Measurements from ENCODE around the gene PINLYP.

PINLYP gene

DNA sequence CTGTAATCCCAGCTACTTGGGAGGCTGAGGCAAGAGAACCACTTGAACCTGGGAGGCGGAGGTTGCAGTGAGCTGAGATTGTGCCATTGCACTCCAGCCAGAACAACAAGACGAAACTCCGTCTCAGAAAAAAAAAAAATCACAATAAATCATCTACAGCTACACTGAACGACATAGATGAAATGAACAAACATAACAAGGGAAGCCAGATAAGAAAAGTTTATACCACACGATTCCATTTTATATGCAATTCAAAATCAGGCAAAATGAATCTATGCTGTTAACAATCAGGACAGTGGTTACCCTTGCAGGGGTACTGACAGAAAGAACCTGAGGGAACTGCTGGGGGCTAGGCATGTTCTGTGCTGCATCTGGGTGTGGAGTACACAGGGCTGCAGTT is 5.9 kb upstream of the PINLYP start:
- Histone ChIP-seq H3K9me3 (ENCODE audit: control extremely low read depth in 1 of 5, control insufficient read depth in 4 of 5, insufficient read depth in 2 of 5, low read depth in 1 of 5, low read length in 4 of 5) (no peaks in the 10 kb centered on the region), H3K36me3 (ENCODE audit: control insufficient read depth in 4 of 4, insufficient read depth in 4 of 4, low read length in 3 of 4) (peaks cover 0 to 11% (median 0%) of the 10 kb centered on the region in 4 experiments), H3K4me3 (ENCODE audit: control insufficient read depth in 1 of 7, extremely low read depth in 1 of 7, insufficient read depth in 4 of 7, low read depth in 2 of 7, low read length in 6 of 7) (no peak overlapping the region), H3K27me3 (replicated peaks in 2 of 5; ENCODE audit: control insufficient read depth in 4 of 5, insufficient read depth in 5 of 5, low read length in 4 of 5) (no peaks in the 10 kb centered on the region), H3K4me1 (ENCODE audit: control extremely low read depth in 1 of 4, control insufficient read depth in 4 of 4, insufficient read depth in 4 of 4, low read length in 3 of 4) (peaks cover 0 to 18% (median 13%) of the 10 kb centered on the region in 4 experiments), H3K27ac (ENCODE audit: insufficient read depth in 1 of 2, low read depth in 1 of 2, low read length in 2 of 2, poor library complexity in 1 of 2, severe bottlenecking in 2 of 2) (no peak overlapping the region)
- WGBS (ENCODE audit: insufficient coverage) = 0% methylated on average over 1 of the region's 5 CpGs
- peak in 1 of 3 donors; percentile 57 for DNase-seq
- ChIA-PET CTCF (interaction anchor here (0.7 to 5.2 kb wide), 3 partner anchors 11 to 46 kb away, joined by 3 to 34 read pairs (median 4); no protein-coding TSS in a partner anchor), POLR2A (interaction anchor here (0.7 kb wide), 1 partner anchor 65 kb away, joined by 5 read pairs; no protein-coding TSS in a partner anchor)

- peaks cover 4 to 18% (median 14%) of the 10 kb centered on the region in 4 experiments for H3K4me1 ChIP-seq (ENCODE audit: control extremely low read depth in 1 of 4, control insufficient read depth in 4 of 4, insufficient read depth in 4 of 4, low read length in 3 of 4)
- H3K9me3 ChIP-seq (ENCODE audit: control extremely low read depth in 1 of 5, control insufficient read depth in 4 of 5, insufficient read depth in 2 of 5, low read depth in 1 of 5, low read length in 4 of 5) = no peaks in the 10 kb centered on the region
- ChIA-PET CTCF (interaction anchor here (0.7 to 5.2 kb wide), 5 partner anchors 15 to 47 kb away, joined by 3 to 34 read pairs (median 4); partner anchors contain the start of genes IRGQ and ZNF576), POLR2A (no interaction called here)
- DNase-seq = no peak
- WGBS (ENCODE audit: insufficient coverage) = 89% methylated on average over 4 of the region's 5 CpGs
- peaks cover 0 to 11% (median 0%) of the 10 kb centered on the region in 4 experiments for H3K36me3 ChIP-seq (ENCODE audit: control insufficient read depth in 4 of 4, insufficient read depth in 4 of 4, low read length in 3 of 4)
- H3K4me3 ChIP-seq (ENCODE audit: control insufficient read depth in 1 of 7, extremely low read depth in 1 of 7, insufficient read depth in 4 of 7, low read depth in 2 of 7, low read length in 6 of 7) = no peak overlapping the region
- no peaks in the 10 kb centered on the region for H3K27me3 ChIP-seq (replicated peaks in 2 of 5; ENCODE audit: control insufficient read depth in 4 of 5, insufficient read depth in 5 of 5, low read length in 4 of 5)
- no peak overlapping the region for H3K27ac ChIP-seq (ENCODE audit: insufficient read depth in 1 of 2, low read depth in 1 of 2, low read length in 2 of 2, poor library complexity in 1 of 2, severe bottlenecking in 2 of 2)
These were observed 5.3 kb upstream of the PINLYP start for GRCh38 chr19:43570174-43570791.

DNA sequence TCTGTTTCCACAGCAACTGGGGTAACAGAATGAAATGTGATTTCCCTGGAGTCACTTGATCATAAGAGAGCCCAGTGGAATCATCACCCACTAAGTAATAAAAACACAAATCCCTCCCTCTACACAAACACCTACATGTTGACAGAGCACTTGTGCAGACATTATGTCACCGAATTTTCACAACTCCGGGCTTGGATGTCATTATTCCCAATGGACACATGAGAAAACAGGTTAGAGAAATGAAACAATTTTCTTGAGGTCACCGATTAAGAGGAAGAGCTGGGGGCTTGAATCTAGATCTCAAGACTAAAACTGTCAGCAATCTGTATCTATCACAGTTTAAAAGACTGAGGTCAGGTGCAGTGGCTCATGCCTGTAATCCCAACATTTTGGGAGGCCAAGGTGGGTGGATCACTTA is 3.4 kb upstream of the PINLYP start:
- 100% methylated on average over 3 of the region's 3 CpGs for WGBS (ENCODE audit: insufficient coverage)
- Histone ChIP-seq H3K27ac (ENCODE audit: insufficient read depth in 1 of 2, low read depth in 1 of 2, low read length in 2 of 2, poor library complexity in 1 of 2, severe bottlenecking in 2 of 2) (no peak overlapping the region), H3K4me1 (ENCODE audit: control extremely low read depth in 1 of 4, control insufficient read depth in 4 of 4, insufficient read depth in 4 of 4, low read length in 3 of 4) (peaks cover 4 to 27% (median 23%) of the 10 kb centered on the region in 4 experiments), H3K36me3 (ENCODE audit: control insufficient read depth in 4 of 4, insufficient read depth in 4 of 4, low read length in 3 of 4) (peaks cover 0 to 11% (median 0%) of the 10 kb centered on the region in 4 experiments), H3K27me3 (replicated peaks in 2 of 5; ENCODE audit: control insufficient read depth in 4 of 5, insufficient read depth in 5 of 5, low read length in 4 of 5) (no peaks in the 10 kb centered on the region), H3K9me3 (ENCODE audit: control extremely low read depth in 1 of 5, control insufficient read depth in 4 of 5, insufficient read depth in 2 of 5, low read depth in 1 of 5, low read length in 4 of 5) (no peaks in the 10 kb centered on the region), H3K4me3 (ENCODE audit: control insufficient read depth in 1 of 7, extremely low read depth in 1 of 7, insufficient read depth in 4 of 7, low read depth in 2 of 7, low read length in 6 of 7) (no peak overlapping the region)
- CTCF ChIA-PET = interaction anchor here (1.1 to 5.2 kb wide), 3 partner anchors 17 to 23 kb away, joined by 3 to 34 read pairs (median 13); partner anchors contain the start of genes IRGQ and ZNF576
- no peak for DNase-seq
- POLR2A ChIA-PET = no interaction called here

DNA sequence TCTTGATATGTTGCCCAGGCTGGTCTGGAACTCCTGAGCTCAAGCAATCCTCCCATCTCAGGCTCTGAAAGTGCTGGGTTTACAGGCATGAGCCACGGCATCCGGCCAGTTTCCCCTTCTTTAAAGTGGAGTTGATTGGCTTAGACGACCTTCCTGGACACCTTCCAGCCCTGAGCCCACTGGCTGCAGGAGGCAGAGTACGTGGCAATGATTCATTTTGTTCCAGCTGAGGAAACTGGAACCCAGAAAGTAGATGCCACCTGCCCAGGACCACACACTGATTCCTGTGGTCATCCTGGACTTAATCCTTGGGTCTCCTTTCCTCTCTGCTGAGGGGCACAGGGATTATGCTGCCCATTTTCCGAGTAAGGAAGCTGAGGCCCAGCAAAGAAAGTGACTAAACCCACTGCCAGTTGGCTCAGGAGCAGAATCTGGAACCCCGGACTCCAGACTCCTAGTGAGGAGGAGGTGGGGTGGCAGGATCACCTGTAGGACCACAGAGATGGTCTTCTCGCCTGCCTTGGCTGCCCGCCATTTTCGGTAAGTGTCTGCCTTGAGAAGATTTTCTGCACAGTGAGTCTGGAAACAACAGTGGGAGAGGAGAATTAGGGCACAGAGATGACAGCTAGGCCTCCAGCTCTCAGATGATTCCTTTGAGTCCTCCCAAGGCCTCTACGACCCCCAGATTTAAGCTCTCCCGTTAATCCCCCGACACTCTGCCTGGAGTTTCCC is 1.0 kb upstream of the PINLYP start:
- WGBS (ENCODE audit: insufficient coverage) = 41% methylated on average over 11 of the region's 12 CpGs
- Histone ChIP-seq H3K27me3 (replicated peaks in 2 of 5; ENCODE audit: control insufficient read depth in 4 of 5, insufficient read depth in 5 of 5, low read length in 4 of 5) (no peaks in the 10 kb centered on the region), H3K4me3 (ENCODE audit: control insufficient read depth in 1 of 7, extremely low read depth in 1 of 7, insufficient read depth in 4 of 7, low read depth in 2 of 7, low read length in 6 of 7) (peak overlapping the region in 6 of 7 experiments; percentile 82 to 98 (median 92)), H3K36me3 (ENCODE audit: control insufficient read depth in 4 of 4, insufficient read depth in 4 of 4, low read length in 3 of 4) (peaks cover 0 to 11% (median 0%) of the 10 kb centered on the region in 4 experiments), H3K9me3 (ENCODE audit: control extremely low read depth in 1 of 5, control insufficient read depth in 4 of 5, insufficient read depth in 2 of 5, low read depth in 1 of 5, low read length in 4 of 5) (no peaks in the 10 kb centered on the region), H3K27ac (ENCODE audit: insufficient read depth in 1 of 2, low read depth in 1 of 2, low read length in 2 of 2, poor library complexity in 1 of 2, severe bottlenecking in 2 of 2) (peak overlapping the region; percentile 90 to 97), H3K4me1 (ENCODE audit: control extremely low read depth in 1 of 4, control insufficient read depth in 4 of 4, insufficient read depth in 4 of 4, low read length in 3 of 4) (peaks cover 4 to 30% (median 21%) of the 10 kb centered on the region in 4 experiments)
- POLR2A ChIA-PET = interaction anchor here (1.2 to 1.4 kb wide), 2 partner anchors 13 to 21 kb away, joined by 4 to 5 read pairs; partner anchors contain the start of gene IRGQ
- CTCF ChIA-PET = interaction anchor here (0.7 to 3.1 kb wide), 8 partner anchors 9 to 175 kb away, joined by 3 to 16 read pairs (median 5); no protein-coding TSS in a partner anchor
- peak in 1 of 3 donors; percentile 42 for DNase-seq

DNA sequence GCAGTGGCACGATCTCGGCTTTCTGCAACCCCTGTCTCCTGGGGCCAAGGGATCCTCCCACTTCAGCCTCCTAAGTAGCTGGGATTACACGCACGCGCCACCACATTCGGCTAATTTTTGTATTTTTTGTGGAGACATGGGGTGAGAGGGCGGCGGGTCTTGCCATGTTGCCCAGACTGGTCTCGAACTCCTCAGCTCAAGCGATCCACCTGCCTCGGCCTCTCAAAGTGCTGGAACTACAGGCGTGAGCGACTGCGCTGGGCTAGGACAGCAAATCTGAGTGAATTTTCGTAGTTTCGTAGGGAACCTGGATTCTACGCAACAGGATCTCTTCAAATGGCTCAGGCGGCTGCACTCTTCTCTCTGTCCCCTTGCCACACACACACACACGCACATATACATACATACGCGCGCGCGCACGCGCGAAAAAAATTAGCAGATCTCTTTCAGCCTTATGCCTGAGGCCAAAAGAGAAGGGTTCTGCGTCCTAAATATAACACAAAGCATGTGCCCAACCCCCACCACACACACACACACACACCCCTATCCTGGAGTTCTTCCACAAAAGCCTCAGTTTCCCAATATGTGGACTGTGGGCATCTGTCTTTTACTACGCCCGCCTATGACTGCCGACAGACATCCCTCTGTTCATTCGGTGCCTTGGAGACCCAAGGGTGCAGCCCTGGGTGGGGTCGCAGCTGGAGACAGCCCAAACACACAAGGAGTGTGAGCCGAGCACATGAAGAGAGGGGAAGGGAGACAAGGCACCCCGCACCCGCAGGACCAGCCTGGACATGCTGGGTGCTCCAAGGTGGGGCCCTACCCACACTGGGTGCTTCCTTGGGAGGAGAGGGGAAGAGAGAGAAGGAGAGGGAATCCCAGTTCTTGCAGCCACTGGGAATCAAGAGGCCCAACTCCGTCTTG is 616 bp downstream of the PINLYP start:
- Histone ChIP-seq H3K4me3 (ENCODE audit: control insufficient read depth in 1 of 7, extremely low read depth in 1 of 7, insufficient read depth in 4 of 7, low read depth in 2 of 7, low read length in 6 of 7) (peak overlapping the region; percentile 18 to 97 (median 70)), H3K9me3 (ENCODE audit: control extremely low read depth in 1 of 5, control insufficient read depth in 4 of 5, insufficient read depth in 2 of 5, low read depth in 1 of 5, low read length in 4 of 5) (no peaks in the 10 kb centered on the region), H3K27ac (ENCODE audit: insufficient read depth in 1 of 2, low read depth in 1 of 2, low read length in 2 of 2, poor library complexity in 1 of 2, severe bottlenecking in 2 of 2) (peak overlapping the region; percentile 50 to 97), H3K27me3 (replicated peaks in 2 of 5; ENCODE audit: control insufficient read depth in 4 of 5, insufficient read depth in 5 of 5, low read length in 4 of 5) (no peaks in the 10 kb centered on the region), H3K4me1 (ENCODE audit: control extremely low read depth in 1 of 4, control insufficient read depth in 4 of 4, insufficient read depth in 4 of 4, low read length in 3 of 4) (peaks cover 4 to 36% (median 28%) of the 10 kb centered on the region in 4 experiments), H3K36me3 (ENCODE audit: control insufficient read depth in 4 of 4, insufficient read depth in 4 of 4, low read length in 3 of 4) (peaks cover 0 to 11% (median 0%) of the 10 kb centered on the region in 4 experiments)
- CTCF ChIA-PET = interaction anchor here (1.0 to 3.1 kb wide), 3 partner anchors 20 to 95 kb away, joined by 3 to 16 read pairs (median 6); no protein-coding TSS in a partner anchor
- peak in 2 of 3 donors; percentile 41 to 42 for DNase-seq
- POLR2A ChIA-PET = interaction anchor here (0.7 to 1.4 kb wide), 2 partner anchors 20 to 1154 kb away, joined by 3 to 5 read pairs; partner anchors contain the start of gene IRGQ
- 75% methylated on average over 18 of the region's 37 CpGs for WGBS (ENCODE audit: insufficient coverage)

- DNase-seq = no peak
- Histone ChIP-seq H3K4me1 (ENCODE audit: control extremely low read depth in 1 of 4, control insufficient read depth in 4 of 4, insufficient read depth in 4 of 4, low read length in 3 of 4) (peaks cover 4 to 45% (median 37%) of the 10 kb centered on the region in 4 experiments), H3K9me3 (ENCODE audit: control extremely low read depth in 1 of 5, control insufficient read depth in 4 of 5, insufficient read depth in 2 of 5, low read depth in 1 of 5, low read length in 4 of 5) (no peaks in the 10 kb centered on the region), H3K4me3 (ENCODE audit: control insufficient read depth in 1 of 7, extremely low read depth in 1 of 7, insufficient read depth in 4 of 7, low read depth in 2 of 7, low read length in 6 of 7) (no peak overlapping the region), H3K27me3 (replicated peaks in 2 of 5; ENCODE audit: control insufficient read depth in 4 of 5, insufficient read depth in 5 of 5, low read length in 4 of 5) (no peaks in the 10 kb centered on the region), H3K27ac (ENCODE audit: insufficient read depth in 1 of 2, low read depth in 1 of 2, low read length in 2 of 2, poor library complexity in 1 of 2, severe bottlenecking in 2 of 2) (no peak overlapping the region), H3K36me3 (ENCODE audit: control insufficient read depth in 4 of 4, insufficient read depth in 4 of 4, low read length in 3 of 4) (no peaks in the 10 kb centered on the region)
- ChIA-PET POLR2A (no interaction called here), CTCF (interaction anchor here (1.0 to 4.3 kb wide), 4 partner anchors 9 to 23 kb away, joined by 3 to 15 read pairs (median 4); no protein-coding TSS in a partner anchor)
- WGBS (ENCODE audit: insufficient coverage) = 91% methylated on average over 3 of the region's 3 CpGs
These were observed 3.2 kb downstream of the PINLYP start for GRCh38 chr19:43578787-43579186.
